Fibroblast of mammary gland (primary cell): ENCODE measurements around the gene SLC24A3.

Experiments used
- DNase-seq: peaks from one replicate; pipeline ENCODE4 v3.0.0-alpha.2; 2010; ENCODE audit warnings: low read depth
- H3K4me3 ChIP-seq: 2 replicates; pipeline ENCODE4 v1.5.1; 2011; ENCODE audit warnings: low read depth, mild to moderate bottlenecking, low read length, moderate library complexity; ENCODE audit not compliant: control insufficient read depth
- TF ChIP-seq, protein P1 (sequence below): conservative IDR thresholded peaks from 2 replicates; pipeline ENCODE4 v1.5.1; 2011; ENCODE audit warnings: low read depth, low read length, inconsistent platforms; ENCODE audit not compliant: control insufficient read depth, insufficient read depth

Gene SLC24A3

DNA sequence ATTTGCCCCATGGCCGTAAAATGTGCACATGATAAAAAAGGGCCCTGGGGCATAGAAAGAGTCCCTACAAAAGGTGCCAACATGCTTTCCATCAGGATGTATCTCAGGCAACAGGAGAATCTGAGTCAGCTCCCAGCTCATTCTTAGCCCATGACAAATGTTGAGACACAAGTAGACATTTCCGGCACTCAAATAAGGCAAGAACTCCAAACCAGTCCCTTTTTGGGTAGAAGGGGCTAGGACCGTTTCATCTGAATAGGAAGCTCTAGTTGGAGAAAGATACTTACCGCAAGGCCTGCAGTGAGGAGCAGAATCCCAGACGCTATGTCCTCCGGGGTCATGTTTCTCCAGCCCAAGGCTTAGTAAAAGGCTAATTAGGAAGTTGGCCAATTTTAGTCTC, 284.6 kb downstream of the SLC24A3 start:
- no peak overlapping the region for H3K4me3 ChIP-seq
- TF ChIP-seq, protein P1, sequence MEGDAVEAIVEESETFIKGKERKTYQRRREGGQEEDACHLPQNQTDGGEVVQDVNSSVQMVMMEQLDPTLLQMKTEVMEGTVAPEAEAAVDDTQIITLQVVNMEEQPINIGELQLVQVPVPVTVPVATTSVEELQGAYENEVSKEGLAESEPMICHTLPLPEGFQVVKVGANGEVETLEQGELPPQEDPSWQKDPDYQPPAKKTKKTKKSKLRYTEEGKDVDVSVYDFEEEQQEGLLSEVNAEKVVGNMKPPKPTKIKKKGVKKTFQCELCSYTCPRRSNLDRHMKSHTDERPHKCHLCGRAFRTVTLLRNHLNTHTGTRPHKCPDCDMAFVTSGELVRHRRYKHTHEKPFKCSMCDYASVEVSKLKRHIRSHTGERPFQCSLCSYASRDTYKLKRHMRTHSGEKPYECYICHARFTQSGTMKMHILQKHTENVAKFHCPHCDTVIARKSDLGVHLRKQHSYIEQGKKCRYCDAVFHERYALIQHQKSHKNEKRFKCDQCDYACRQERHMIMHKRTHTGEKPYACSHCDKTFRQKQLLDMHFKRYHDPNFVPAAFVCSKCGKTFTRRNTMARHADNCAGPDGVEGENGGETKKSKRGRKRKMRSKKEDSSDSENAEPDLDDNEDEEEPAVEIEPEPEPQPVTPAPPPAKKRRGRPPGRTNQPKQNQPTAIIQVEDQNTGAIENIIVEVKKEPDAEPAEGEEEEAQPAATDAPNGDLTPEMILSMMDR: no peak
- peak; percentile 10 for DNase-seq

DNA sequence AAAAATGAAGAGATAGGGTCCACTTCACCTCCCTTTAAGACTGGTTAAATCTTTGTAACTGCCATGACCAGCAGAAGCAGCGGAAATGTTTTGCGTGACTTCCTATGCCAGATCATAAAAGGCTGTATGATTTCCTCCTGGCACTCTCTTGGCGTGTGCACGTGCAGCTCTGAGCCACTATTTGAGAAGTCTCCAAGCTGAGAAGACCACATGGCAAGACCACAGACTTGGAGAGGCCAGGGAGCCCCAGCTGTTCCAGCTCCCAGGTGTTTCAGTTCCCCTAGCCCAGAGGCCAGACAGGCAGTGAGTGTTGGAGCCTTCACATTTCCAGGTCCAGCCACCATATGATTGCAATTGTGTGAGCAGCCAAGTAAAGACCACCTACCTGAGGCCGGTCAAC, 286.3 kb downstream of the SLC24A3 start:
- no peak for DNase-seq
- TF ChIP-seq, protein P1: no peak
- H3K4me3 ChIP-seq: no peak overlapping the region

DNA sequence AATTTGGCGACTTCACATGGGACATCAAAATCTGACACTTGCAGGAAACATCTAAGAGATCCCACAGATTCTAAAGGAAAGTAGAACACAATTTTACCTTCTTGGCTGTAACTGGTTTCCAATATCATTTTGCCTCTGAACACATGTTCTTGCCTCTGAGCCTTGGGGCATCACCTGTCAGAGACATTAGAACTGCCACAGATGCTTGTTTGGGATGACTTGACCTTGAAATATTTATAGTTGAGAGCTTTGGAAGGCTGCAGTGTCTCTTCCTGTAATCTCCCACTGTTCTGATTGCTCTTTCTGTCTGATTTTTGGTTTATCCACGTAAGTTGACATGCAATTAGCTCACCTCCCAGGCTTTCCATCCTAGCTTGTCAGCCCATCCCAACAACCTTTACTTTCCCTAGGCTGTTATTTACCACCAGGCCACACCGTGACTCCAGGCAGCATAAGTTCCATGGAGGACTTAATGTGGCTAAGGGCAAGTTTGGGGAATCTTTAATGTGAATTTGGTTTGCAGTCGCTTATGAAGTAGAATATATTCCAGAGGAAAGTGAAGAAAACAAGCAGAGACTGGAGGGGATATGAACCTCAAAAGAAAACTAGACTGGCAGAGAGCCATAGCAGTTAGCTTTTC, 289.2 kb downstream of the SLC24A3 start:
- TF ChIP-seq, protein P1: no peak
- no peak for DNase-seq
- no peak overlapping the region for H3K4me3 ChIP-seq

DNA sequence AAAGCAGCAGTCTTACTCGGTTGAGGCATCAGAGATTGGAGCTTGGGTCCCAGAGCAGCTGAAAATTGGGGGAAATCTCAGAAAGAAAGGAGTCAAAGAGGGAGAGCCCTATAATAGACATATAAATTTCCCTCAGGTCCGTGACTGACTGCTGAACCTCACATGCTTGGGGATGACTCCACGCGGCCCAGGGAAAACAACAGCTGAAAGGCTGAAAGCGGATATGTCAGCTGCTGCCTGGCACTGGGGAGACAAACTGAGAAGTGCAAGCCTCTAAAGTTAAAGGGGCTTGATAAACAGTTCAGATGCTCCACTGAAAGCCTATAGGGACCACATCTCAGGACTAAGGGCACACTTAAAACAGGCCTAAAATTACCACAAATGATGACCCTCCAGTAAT, 289.7 kb downstream of the SLC24A3 start:
- H3K4me3 ChIP-seq: no peak overlapping the region
- TF ChIP-seq, protein P1: no peak
- DNase-seq: no peak

DNA sequence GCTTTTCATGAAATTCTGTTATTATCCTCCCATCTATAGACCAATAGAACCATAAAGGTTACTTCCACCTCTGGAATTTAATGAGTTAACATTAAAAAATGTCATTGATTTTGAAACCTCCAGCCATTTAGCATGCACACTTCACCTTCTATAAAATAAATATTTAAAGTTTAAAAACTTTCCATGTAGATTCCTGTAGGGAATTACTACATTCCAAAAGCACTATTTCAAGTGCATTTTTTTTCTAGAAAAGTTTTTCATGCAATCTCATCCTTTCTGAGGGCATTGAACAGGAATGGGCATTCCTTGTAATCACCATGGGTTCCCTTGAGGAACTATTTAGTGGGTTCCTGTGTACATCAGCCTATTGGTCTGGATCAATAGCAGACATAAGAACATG, 291.8 kb downstream of the SLC24A3 start:
- TF ChIP-seq, protein P1: no peak
- no peak for DNase-seq

DNA sequence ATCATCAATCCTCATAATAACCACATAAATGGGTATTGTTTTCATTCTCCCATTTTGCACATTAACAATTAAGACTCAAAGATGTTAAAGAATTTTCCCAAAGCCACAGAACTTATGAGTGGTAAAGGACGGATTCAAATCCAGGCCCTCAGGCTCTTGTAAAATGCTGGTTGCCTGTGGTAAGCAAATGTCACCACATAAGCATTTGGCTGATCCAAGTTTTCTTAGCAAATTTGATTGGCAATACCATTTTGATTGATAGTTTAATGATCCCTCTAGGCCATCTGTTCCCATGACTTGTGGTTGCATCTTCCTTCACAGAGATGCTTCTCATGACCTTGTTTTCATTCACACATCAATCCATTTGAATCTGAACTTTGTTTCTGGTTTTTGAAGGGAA, 293.6 kb downstream of the SLC24A3 start:
- TF ChIP-seq, protein P1: no peak
- no peak for DNase-seq

More for the DNA sequence above, 291.8 kb downstream of the SLC24A3 start:
- H3K4me3 ChIP-seq: no peak overlapping the region

DNA sequence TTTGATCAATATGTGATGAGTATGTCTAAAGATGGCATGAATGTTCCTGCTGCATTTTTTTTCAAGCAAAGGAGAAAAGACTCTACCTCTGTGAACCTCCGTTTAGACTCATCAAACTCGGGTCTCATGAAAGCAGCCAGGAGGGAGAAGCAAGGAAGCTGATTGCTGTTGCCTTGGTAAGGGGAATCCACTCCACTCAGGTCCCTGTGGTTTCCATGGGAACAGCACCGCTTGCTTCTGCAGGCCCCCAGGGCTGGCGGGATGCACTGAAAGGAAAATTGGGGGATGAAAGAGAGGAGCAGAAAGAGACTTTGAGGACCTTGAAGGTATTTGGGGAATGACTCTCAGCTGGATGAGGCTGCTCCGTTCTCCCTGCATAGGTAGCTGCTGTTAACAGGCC, 296.0 kb downstream of the SLC24A3 start:
- no peak for DNase-seq
- TF ChIP-seq, protein P1: no peak
- no peak overlapping the region for H3K4me3 ChIP-seq

More for the DNA sequence above, 293.6 kb downstream of the SLC24A3 start:
- no peak overlapping the region for H3K4me3 ChIP-seq
